K562 (cell line): ENCODE data around the gene HOXB5. TPM values are rescaled to one million over a fixed set of nuclear protein-coding genes. Genes with fewer than 3 reads are reported as not detected.

ENCODE experiments used
- FUS ChIP-seq: fragments of 200-400 bp; formaldehyde crosslinking; optimal IDR thresholded peaks from 2 replicates; pipeline ENCODE3; 2017; ENCODE audit warnings: low read depth, low read length
- GATAD2B ChIP-seq: fragments of 450-650 bp; IDR thresholded peaks from 2 replicates; pipeline ENCODE4 v1.6.1; 2017; ENCODE audit warnings: mild to moderate bottlenecking, borderline replicate concordance
- HNRNPL ChIP-seq: fragments of 200-400 bp; formaldehyde crosslinking; IDR thresholded peaks from 2 replicates; pipeline ENCODE4 v1.6.1; 2017; ENCODE audit warnings: low read depth, mild to moderate bottlenecking, low read length
- MAZ ChIP-seq, 2 experiments: fragments of 450-650 bp in 1 of 2; sonication (generic) in 1 of 2; formaldehyde crosslinking; IDR thresholded peaks in 1 of 2; conservative IDR thresholded peaks in 1 of 2; 2 replicates each; pipeline versions ENCODE4 v1.4.0 to v1.5.0; 2020; ENCODE audit warnings: mild to moderate bottlenecking in 1 of 2, missing genetic modification reagents in 1 of 2
- NONO ChIP-seq, 2 experiments: fragments of 200-400 bp in 1 of 2; fragments of 450-650 bp in 1 of 2; formaldehyde crosslinking in 1 of 2; IDR thresholded peaks; 2 replicates each; pipeline ENCODE4 v1.6.1; 2017; ENCODE audit warnings: low read depth in 2 of 2, mild to moderate bottlenecking in 2 of 2, moderate library complexity in 2 of 2, low read length in 1 of 2
- POLR2G ChIP-seq: fragments of 200-400 bp; formaldehyde crosslinking; IDR thresholded peaks from 2 replicates; pipeline ENCODE4 v1.6.1; 2017; ENCODE audit warnings: low read depth, mild to moderate bottlenecking, antibody characterized with exemption, low read length, moderate library complexity
- RBBP5 ChIP-seq: fragments of 200-600 bp; sonication (generic); IDR thresholded peaks from 2 replicates; pipeline ENCODE4 v1.6.1; 2012; ENCODE audit warnings: borderline replicate concordance, mild to moderate bottlenecking, low read length, control low read depth, inconsistent platforms; ENCODE audit not compliant: insufficient read depth, poor library complexity, severe bottlenecking
- SIN3A ChIP-seq, 2 experiments: fragments of 150-350 bp in 1 of 2; IDR thresholded peaks; 2 replicates each; pipeline ENCODE4 v1.6.1; 2011 to 2016; ENCODE audit warnings: borderline replicate concordance in 2 of 2, low read depth in 2 of 2, low read length in 2 of 2, mild to moderate bottlenecking in 2 of 2, moderate library complexity in 2 of 2; ENCODE audit not compliant: control insufficient read depth in 1 of 2
- STAT5A ChIP-seq: IDR thresholded peaks from 2 replicates; pipeline ENCODE4 v1.6.1; 2012; ENCODE audit warnings: low read length, inconsistent platforms, borderline replicate concordance
- ZBTB1 ChIP-seq: sonication (generic); formaldehyde crosslinking; IDR thresholded peaks from 2 replicates; pipeline ENCODE4 v1.8.1; 2023; ENCODE audit warnings: missing genetic modification reagents, low read depth, mild to moderate bottlenecking, borderline replicate concordance
- ZNF347 ChIP-seq: fragments of 450-650 bp; formaldehyde crosslinking; IDR thresholded peaks from 2 replicates; pipeline ENCODE4 v1.4.0; 2020; ENCODE audit warnings: low read depth, mild to moderate bottlenecking, moderate library complexity
- ZNF717 ChIP-seq: fragments of 250-450 bp; sonication (Bioruptor Pico); IDR thresholded peaks from 2 replicates; pipeline ENCODE4 v1.5.0; 2021
- polyA plus RNA-seq, 8 experiments: library from polyadenylated mRNA; depleted of rRNA in 4 of 8; stranded (reverse) in 5 of 8; unstranded in 3 of 8; fragments of >200 nt; fragmentation: Nextera tagmentation in 2 of 8; fragmentation: Illumina TruSeq in 1 of 8; extraction: Ambion mirVana in 2 of 8; extraction: Trizol in 1 of 8; gene quantifications; 2 replicates each; pipeline versions ENCODE4 v1.2.1 to v1.2.3, GENCODE V29; 2011 to 2014; ENCODE audit warnings: inconsistent platforms in 1 of 8, missing spikeins in 1 of 8
- total RNA-seq, 7 experiments: library from RNA; depleted of rRNA in 6 of 7; stranded (reverse); fragments of >200 nt in 6 of 7; fragmentation: Illumina TruSeq in 2 of 7; extraction: Trizol in 2 of 7; gene quantifications; 2 replicates each; pipeline versions ENCODE4 v1.2.1 to v1.2.3, GENCODE V29; 2011 to 2021; ENCODE audit warnings: low replicate concordance in 1 of 7
- TF ChIP-seq, protein P1 (sequence below): fragments of 250-450 bp; sonication (Bioruptor Pico); IDR thresholded peaks from 2 replicates; pipeline ENCODE4 v1.5.0; 2021
- TF ChIP-seq, protein P2 (sequence below), 3 experiments: fragments of 200-800 bp in 1 of 3; fragments of 250-450 bp in 1 of 3; fragments of 450-650 bp in 1 of 3; sonication (Bioruptor Pico) in 1 of 3; sonication (Bioruptor generic) in 1 of 3; formaldehyde crosslinking in 1 of 3; IDR thresholded peaks; 2 replicates each; pipeline versions ENCODE4 v1.6.1 to v1.8.0; 2016 to 2022; ENCODE audit warnings: mild to moderate bottlenecking in 2 of 3, missing genetic modification characterization in 2 of 3, missing compliant biosample characterization in 1 of 3, moderate library complexity in 1 of 3
- TF ChIP-seq, protein P3 (sequence below), 2 experiments: fragments of 450-650 bp; conservative IDR thresholded peaks; 2 replicates each; pipeline ENCODE4 v1.6.1; 2017; ENCODE audit warnings: mild to moderate bottlenecking in 2 of 2, moderate library complexity in 2 of 2
- TF ChIP-seq, protein P4 (sequence below): fragments of 250-450 bp; sonication (Bioruptor Pico); IDR thresholded peaks from 2 replicates; pipeline ENCODE4 v1.5.0; 2020; ENCODE audit warnings: mild to moderate bottlenecking, borderline replicate concordance

The HOXB5 gene
- total and polyA plus RNA-seq, 9 of the 15 experiments (the other 6 are each of a cell fraction or from before 2014, with no cell fraction given), result 0.24 to 2.7 (median 0.65) TPM

- TF ChIP-seq NONO (IDR thresholded peaks at IDR 0.05; ENCODE audit: low read depth in 2 of 2, low read length in 1 of 2) (peak; percentile 29 to 53; a peak in 2 of 4 replicates), POLR2G (peak; percentile 84), FUS (no peak), STAT5A (no peak), ZBTB1 (CRISPR knock-in tag) (no peak), RBBP5 (peak; percentile 21), HNRNPL (0 out of 2 replicates have a peak, but pooled peaks have one; percentile 61), ZNF717 (no peak), GATAD2B (no peak), SIN3A (IDR thresholded peaks at IDR 0.05; ENCODE audit: borderline replicate concordance in 2 of 2, control insufficient read depth in 1 of 2, low read depth in 2 of 2, low read length in 2 of 2) (peak in 1 of 2 experiments; percentile 14; a peak in 2 of 4 replicates), ZNF347 (no peak), MAZ (CRISPR knock-in tag; conservative IDR thresholded peaks at IDR 0.05 in 1 of 2, IDR thresholded peaks at IDR 0.05 in 1 of 2) (no peak)
- TF ChIP-seq, protein P1, sequence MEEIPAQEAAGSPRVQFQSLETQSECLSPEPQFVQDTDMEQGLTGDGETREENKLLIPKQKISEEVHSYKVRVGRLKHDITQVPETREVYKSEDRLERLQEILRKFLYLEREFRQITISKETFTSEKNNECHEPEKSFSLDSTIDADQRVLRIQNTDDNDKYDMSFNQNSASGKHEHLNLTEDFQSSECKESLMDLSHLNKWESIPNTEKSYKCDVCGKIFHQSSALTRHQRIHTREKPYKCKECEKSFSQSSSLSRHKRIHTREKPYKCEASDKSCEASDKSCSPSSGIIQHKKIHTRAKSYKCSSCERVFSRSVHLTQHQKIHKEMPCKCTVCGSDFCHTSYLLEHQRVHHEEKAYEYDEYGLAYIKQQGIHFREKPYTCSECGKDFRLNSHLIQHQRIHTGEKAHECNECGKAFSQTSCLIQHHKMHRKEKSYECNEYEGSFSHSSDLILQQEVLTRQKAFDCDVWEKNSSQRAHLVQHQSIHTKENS (CRISPR knock-in tag), result no peak
- TF ChIP-seq, protein P2, sequence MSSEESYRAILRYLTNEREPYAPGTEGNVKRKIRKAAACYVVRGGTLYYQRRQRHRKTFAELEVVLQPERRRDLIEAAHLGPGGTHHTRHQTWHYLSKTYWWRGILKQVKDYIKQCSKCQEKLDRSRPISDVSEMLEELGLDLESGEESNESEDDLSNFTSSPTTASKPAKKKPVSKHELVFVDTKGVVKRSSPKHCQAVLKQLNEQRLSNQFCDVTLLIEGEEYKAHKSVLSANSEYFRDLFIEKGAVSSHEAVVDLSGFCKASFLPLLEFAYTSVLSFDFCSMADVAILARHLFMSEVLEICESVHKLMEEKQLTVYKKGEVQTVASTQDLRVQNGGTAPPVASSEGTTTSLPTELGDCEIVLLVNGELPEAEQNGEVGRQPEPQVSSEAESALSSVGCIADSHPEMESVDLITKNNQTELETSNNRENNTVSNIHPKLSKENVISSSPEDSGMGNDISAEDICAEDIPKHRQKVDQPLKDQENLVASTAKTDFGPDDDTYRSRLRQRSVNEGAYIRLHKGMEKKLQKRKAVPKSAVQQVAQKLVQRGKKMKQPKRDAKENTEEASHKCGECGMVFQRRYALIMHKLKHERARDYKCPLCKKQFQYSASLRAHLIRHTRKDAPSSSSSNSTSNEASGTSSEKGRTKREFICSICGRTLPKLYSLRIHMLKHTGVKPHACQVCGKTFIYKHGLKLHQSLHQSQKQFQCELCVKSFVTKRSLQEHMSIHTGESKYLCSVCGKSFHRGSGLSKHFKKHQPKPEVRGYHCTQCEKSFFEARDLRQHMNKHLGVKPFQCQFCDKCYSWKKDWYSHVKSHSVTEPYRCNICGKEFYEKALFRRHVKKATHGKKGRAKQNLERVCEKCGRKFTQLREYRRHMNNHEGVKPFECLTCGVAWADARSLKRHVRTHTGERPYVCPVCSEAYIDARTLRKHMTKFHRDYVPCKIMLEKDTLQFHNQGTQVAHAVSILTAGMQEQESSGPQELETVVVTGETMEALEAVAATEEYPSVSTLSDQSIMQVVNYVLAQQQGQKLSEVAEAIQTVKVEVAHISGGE (CRISPR knock-in tag; IDR thresholded peaks at IDR 0.05), result 0 out of 6 replicates have a peak, but pooled peaks of 1 of the 3 experiments have one; percentile 1
- TF ChIP-seq, protein P3, sequence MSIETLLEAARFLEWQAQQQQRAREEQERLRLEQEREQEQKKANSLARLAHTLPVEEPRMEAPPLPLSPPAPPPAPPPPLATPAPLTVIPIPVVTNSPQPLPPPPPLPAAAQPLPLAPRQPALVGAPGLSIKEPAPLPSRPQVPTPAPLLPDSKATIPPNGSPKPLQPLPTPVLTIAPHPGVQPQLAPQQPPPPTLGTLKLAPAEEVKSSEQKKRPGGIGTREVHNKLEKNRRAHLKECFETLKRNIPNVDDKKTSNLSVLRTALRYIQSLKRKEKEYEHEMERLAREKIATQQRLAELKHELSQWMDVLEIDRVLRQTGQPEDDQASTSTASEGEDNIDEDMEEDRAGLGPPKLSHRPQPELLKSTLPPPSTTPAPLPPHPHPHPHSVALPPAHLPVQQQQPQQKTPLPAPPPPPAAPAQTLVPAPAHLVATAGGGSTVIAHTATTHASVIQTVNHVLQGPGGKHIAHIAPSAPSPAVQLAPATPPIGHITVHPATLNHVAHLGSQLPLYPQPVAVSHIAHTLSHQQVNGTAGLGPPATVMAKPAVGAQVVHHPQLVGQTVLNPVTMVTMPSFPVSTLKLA (conservative IDR thresholded peaks at IDR 0.05), result peak; percentile 32 to 55; a peak in 3 of 4 replicates
- TF ChIP-seq, protein P4, sequence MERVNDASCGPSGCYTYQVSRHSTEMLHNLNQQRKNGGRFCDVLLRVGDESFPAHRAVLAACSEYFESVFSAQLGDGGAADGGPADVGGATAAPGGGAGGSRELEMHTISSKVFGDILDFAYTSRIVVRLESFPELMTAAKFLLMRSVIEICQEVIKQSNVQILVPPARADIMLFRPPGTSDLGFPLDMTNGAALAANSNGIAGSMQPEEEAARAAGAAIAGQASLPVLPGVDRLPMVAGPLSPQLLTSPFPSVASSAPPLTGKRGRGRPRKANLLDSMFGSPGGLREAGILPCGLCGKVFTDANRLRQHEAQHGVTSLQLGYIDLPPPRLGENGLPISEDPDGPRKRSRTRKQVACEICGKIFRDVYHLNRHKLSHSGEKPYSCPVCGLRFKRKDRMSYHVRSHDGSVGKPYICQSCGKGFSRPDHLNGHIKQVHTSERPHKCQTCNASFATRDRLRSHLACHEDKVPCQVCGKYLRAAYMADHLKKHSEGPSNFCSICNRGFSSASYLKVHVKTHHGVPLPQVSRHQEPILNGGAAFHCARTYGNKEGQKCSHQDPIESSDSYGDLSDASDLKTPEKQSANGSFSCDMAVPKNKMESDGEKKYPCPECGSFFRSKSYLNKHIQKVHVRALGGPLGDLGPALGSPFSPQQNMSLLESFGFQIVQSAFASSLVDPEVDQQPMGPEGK, result no peak
These were observed 32.1 kb upstream of the HOXB5 start (continued) for GRCh38 chr17:48625495-48626244.
